HL-60 (cell line): ENCODE results near the gene GDF15.

Experiments used
- DNase-seq, 2 experiments: peaks; one replicate each; pipeline ENCODE4 v3.0.0-alpha.2; 2010 to 2020; ENCODE audit warnings: low read depth in 1 of 2, low spot score in 1 of 2
- H3K27ac ChIP-seq: fragments of 250-450 bp; sonication (Bioruptor Pico); replicated peaks from 2 replicates; pipeline ENCODE4 v1.5.1; 2020; ENCODE audit warnings: mild to moderate bottlenecking, moderate library complexity
- H3K27me3 ChIP-seq: fragments of 250-450 bp; sonication (Bioruptor Pico); 2 replicates; pipeline ENCODE4 v1.5.1; 2021; ENCODE audit warnings: mild to moderate bottlenecking, moderate library complexity; ENCODE audit not compliant: insufficient read depth, poor library complexity, severe bottlenecking
- H3K4me3 ChIP-seq: replicated peaks from 2 replicates; pipeline ENCODE4 v1.5.1; 2011; ENCODE audit warnings: mild to moderate bottlenecking, control low read depth, low read length; ENCODE audit not compliant: insufficient read depth
- GABPA ChIP-seq: IDR thresholded peaks from 2 replicates; pipeline ENCODE4 v1.6.1; 2012; ENCODE audit warnings: low read depth
- POLR2AphosphoS5 ChIP-seq: IDR thresholded peaks from 2 replicates; pipeline ENCODE4 v1.6.1; 2012; ENCODE audit warnings: low read depth
- SPI1 ChIP-seq: IDR thresholded peaks from 2 replicates; pipeline ENCODE4 v1.6.1; 2012; ENCODE audit warnings: low read depth, mild to moderate bottlenecking, borderline replicate concordance
- TF ChIP-seq, protein P1 (sequence below): IDR thresholded peaks from one replicate; pipeline ENCODE4 v1.5.1; 2011; ENCODE audit warnings: low read length, control low read depth, inconsistent platforms; ENCODE audit not compliant: insufficient read depth
- TF ChIP-seq, protein P2 (sequence below): IDR thresholded peaks from 2 replicates; pipeline ENCODE4 v1.6.1; 2012; ENCODE audit warnings: low read depth; ENCODE audit not compliant: insufficient replicate concordance

The GDF15 gene

DNA sequence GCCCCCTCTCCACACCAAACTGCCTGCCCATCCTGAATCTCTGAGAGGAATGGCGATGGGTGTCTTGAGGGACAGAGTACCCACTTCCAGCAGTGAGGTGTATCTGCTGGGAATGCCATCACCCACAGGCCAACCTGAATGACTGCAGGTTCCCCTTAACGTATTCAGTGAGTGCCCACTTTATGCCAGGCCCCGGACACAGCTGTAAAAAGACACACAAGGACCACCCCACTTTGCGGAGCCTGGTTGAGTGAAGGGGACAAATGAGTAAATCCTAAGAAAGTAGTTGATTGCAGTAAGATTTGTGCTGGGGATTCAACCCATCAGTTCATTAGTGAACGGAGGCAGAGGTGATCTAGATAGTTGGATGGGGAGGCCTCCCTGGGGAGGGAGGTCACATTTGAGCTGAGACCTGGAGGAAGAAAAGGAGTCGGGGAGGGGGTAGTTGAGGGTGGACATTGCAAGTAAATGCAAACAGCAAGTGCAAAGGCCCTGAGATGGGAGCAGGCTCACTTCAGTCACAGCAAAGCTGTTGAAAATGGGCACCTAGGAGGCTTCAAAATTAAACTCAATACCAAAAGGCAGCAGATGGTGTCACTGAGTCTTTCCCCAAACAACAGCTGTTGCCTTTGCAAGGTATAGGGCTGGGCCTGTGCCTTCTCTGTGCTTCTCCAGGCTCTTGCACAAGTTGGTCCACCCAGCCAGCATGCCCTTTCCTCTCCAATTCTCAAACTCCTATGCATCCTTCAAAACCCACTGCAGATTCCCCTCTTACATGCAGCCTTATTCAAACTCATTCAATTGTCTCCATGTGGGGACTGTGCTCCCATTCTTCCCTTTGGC, 4.3 kb downstream of the GDF15 start:
- Histone ChIP-seq H3K27ac (no peak overlapping the region), H3K4me3 (no peak overlapping the region), H3K27me3 (peaks cover 5% of the 10 kb centered on the region)
- no peak for DNase-seq
- TF ChIP-seq SPI1: no peak
- TF ChIP-seq GABPA: no peak
- TF ChIP-seq, protein P1, sequence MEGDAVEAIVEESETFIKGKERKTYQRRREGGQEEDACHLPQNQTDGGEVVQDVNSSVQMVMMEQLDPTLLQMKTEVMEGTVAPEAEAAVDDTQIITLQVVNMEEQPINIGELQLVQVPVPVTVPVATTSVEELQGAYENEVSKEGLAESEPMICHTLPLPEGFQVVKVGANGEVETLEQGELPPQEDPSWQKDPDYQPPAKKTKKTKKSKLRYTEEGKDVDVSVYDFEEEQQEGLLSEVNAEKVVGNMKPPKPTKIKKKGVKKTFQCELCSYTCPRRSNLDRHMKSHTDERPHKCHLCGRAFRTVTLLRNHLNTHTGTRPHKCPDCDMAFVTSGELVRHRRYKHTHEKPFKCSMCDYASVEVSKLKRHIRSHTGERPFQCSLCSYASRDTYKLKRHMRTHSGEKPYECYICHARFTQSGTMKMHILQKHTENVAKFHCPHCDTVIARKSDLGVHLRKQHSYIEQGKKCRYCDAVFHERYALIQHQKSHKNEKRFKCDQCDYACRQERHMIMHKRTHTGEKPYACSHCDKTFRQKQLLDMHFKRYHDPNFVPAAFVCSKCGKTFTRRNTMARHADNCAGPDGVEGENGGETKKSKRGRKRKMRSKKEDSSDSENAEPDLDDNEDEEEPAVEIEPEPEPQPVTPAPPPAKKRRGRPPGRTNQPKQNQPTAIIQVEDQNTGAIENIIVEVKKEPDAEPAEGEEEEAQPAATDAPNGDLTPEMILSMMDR: no peak

DNA sequence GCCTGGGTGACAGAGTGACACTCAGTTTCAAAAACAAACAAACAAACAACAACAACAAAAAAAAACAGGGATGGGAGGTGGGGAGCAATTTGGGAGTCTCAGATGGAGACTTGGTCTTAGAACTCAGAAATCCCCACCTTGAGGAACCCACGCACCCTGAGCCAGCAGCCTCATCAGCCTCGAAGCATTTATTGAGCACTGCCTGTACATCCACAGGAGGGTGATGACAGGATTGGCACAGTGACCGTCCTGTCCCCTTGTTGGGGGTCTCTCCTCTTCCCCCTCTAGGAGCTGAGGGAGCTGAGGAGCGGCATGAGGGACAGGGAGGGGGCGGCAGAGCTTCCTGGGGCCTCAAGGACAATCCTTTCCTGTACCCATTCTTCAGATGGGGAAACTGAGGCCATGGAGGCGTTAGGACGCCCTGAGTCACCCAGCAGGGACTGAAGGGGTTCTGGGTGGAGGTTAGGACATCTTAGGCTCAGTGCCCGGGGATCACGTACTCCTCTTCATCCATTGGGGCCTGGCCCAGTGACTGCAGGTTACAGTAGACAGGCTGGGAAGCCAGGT, 5.6 kb downstream of the GDF15 start:
- Histone ChIP-seq H3K4me3 (no peak overlapping the region), H3K27ac (no peak overlapping the region), H3K27me3 (peaks cover 4% of the 10 kb centered on the region)
- DNase-seq: no peak
- TF ChIP-seq, protein P1: no peak
- TF ChIP-seq POLR2AphosphoS5: no peak
- TF ChIP-seq SPI1: no peak
- TF ChIP-seq, protein P2, sequence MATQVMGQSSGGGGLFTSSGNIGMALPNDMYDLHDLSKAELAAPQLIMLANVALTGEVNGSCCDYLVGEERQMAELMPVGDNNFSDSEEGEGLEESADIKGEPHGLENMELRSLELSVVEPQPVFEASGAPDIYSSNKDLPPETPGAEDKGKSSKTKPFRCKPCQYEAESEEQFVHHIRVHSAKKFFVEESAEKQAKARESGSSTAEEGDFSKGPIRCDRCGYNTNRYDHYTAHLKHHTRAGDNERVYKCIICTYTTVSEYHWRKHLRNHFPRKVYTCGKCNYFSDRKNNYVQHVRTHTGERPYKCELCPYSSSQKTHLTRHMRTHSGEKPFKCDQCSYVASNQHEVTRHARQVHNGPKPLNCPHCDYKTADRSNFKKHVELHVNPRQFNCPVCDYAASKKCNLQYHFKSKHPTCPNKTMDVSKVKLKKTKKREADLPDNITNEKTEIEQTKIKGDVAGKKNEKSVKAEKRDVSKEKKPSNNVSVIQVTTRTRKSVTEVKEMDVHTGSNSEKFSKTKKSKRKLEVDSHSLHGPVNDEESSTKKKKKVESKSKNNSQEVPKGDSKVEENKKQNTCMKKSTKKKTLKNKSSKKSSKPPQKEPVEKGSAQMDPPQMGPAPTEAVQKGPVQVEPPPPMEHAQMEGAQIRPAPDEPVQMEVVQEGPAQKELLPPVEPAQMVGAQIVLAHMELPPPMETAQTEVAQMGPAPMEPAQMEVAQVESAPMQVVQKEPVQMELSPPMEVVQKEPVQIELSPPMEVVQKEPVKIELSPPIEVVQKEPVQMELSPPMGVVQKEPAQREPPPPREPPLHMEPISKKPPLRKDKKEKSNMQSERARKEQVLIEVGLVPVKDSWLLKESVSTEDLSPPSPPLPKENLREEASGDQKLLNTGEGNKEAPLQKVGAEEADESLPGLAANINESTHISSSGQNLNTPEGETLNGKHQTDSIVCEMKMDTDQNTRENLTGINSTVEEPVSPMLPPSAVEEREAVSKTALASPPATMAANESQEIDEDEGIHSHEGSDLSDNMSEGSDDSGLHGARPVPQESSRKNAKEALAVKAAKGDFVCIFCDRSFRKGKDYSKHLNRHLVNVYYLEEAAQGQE: no peak
- no peak for TF ChIP-seq GABPA

DNA sequence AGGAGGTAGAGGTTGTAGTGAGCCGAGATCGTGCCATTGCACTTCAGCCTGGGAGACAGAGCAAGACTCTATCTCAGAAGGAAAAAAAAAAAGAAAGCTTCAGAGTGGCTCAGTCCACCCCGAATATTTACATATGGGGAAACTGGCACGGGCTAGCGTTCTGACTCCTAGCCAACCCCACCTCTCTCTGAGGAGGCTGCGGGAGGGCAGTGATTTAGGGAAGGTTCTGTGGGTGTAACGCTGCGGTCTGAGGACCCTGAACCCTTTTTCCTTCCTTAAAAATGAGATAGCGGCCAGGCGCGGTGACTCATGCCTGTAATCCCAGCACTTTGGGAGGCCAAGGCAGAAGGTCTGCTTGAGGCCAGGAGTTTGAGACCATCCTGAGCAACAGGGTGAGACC, 6.5 kb downstream of the GDF15 start:
- Histone ChIP-seq H3K27me3 (peaks cover under 1% of the 10 kb centered on the region), H3K27ac (peak overlapping the region; percentile 39), H3K4me3 (no peak overlapping the region)
- peak in 1 of 2 experiments; percentile 89 for DNase-seq
- TF ChIP-seq, protein P1: no peak
- TF ChIP-seq POLR2AphosphoS5: peak; percentile 82

DNA sequence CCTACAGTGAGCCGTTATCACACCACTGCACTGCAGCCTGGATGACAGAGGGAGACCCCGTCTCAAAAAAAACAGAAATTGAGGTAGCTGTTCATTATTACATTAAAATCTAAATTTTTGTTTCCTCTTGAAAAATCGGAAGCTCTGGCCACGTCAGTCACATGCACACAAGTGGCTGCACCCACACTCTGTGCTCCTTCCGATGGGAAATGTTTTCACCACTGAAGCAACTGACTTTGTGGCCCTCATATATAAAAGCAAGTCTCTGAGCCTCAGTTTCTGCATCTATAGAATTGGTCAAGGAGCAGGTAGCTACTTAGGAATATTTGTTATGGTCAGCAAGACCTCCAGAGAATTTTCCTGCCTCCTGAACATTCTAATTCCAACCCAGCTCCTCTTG, 7.0 kb downstream of the GDF15 start:
- H3K27ac ChIP-seq: peak overlapping the region; percentile 39
- TF ChIP-seq GABPA (no peak), SPI1 (no peak), POLR2AphosphoS5 (no peak)
- TF ChIP-seq, protein P2: no peak
- TF ChIP-seq, protein P1: no peak

More for the DNA sequence above, 7.0 kb downstream of the GDF15 start:
- DNase-seq: peak in 1 of 2 experiments; percentile 37
- Histone ChIP-seq H3K27me3 (no peaks in the 10 kb centered on the region), H3K4me3 (no peak overlapping the region)
